Gastrocnemius medialis (tissue), 4 donors: Measurements from ENCODE around the gene HIGD1C. TPM values are rescaled to one million over a fixed set of nuclear protein-coding genes. Genes with fewer than 3 reads are reported as not detected.
"Not testable (repeated sequence)": the region's sequence is repeated elsewhere in the genome, so short reads cannot be mapped to it uniquely, and the experiment has no call there.

Source experiments
- ATAC-seq, 2 donors: fragments of 150-250 bp; one replicate each; pipeline ENCODE4 v1.9.1; 2016
- DNase-seq, 2 donors: peaks; one replicate each; pipeline ENCODE4 v3.0.0-alpha.2; 2019
- H3K27ac ChIP-seq, 4 donors: fragments of 200-600 bp; sonication (generic); 1 replicate in 1 of 4; 2 replicates in 3 of 4; pipeline ENCODE4 v1.5.1; 2016 to 2018; ENCODE audit warnings: mild to moderate bottlenecking in 2 of 4, moderate library complexity in 1 of 4
- H3K27me3 ChIP-seq, 3 donors: fragments of 200-600 bp; sonication (generic) in 2 of 3; 1 replicate in 1 of 3; 2 replicates in 2 of 3; pipeline versions ENCODE4 v1.5.1 to v1.6.0; 2016 to 2019; ENCODE audit warnings: mild to moderate bottlenecking in 1 of 3, moderate library complexity in 1 of 3
- H3K36me3 ChIP-seq, 2 donors: fragments of 200-600 bp; sonication (generic) in 1 of 2; one replicate each; pipeline ENCODE4 v1.5.1; 2017 to 2018
- H3K4me1 ChIP-seq, 2 donors: fragments of 200-600 bp; sonication (generic) in 1 of 2; one replicate each; pipeline ENCODE4 v1.5.1; 2016 to 2017; ENCODE audit warnings: mild to moderate bottlenecking in 2 of 2
- H3K4me3 ChIP-seq, 4 donors: fragments of 200-600 bp; sonication (generic) in 3 of 4; 1 replicate in 1 of 4; 2 replicates in 3 of 4; pipeline ENCODE4 v1.5.1; 2016 to 2019; ENCODE audit warnings: mild to moderate bottlenecking in 2 of 4
- H3K9me3 ChIP-seq, 3 donors: fragments of 200-600 bp; sonication (generic) in 2 of 3; 1 replicate in 1 of 3; 2 replicates in 2 of 3; pipeline ENCODE4 v1.5.1; 2016 to 2019
- CTCF ChIP-seq, 5 experiments: fragments of 450-650 bp in 3 of 5; fragments of 200-600 bp in 2 of 5; sonication (generic) in 2 of 5; IDR thresholded peaks in 4 of 5; conservative IDR thresholded peaks in 1 of 5; 1 replicate in 4 of 5; 2 replicates in 1 of 5; pipeline ENCODE4 v1.5.1; 2016 to 2019; ENCODE audit warnings: antibody characterized with exemption in 5 of 5, mild to moderate bottlenecking in 3 of 5, moderate library complexity in 3 of 5
- POLR2A ChIP-seq, 2 donors: fragments of 450-650 bp; IDR thresholded peaks; one replicate each; pipeline ENCODE4 v1.6.1; 2017; ENCODE audit warnings: antibody characterized with exemption in 2 of 2, mild to moderate bottlenecking in 2 of 2, moderate library complexity in 2 of 2
- in situ Hi-C, 4 donors: fragments of 200-750 bp; cut with MboI; loops; one replicate each; pipeline versions ENCODE4 v1.15.0 to v1.8.0; 2017; ENCODE audit warnings: low sequenced_read_pairs in 4 of 4
- intact Hi-C: fragments of 100-400 bp; cut with DNase I; formaldehyde crosslinking; loops from one replicate; pipeline ENCODE4 v1.15.1; 2023; ENCODE audit warnings: low total_unique reads
- total RNA-seq, 4 donors: library from RNA; depleted of rRNA; stranded (reverse); fragments of >200 nt; gene quantifications; one replicate each; pipeline versions ENCODE4 v1.1.0 to v1.2.3, GENCODE V29; 2016

The HIGD1C gene
- total RNA-seq, 4 donors from 2014 or later, result not detected

- peak; percentile 85 to 91 for ATAC-seq
- TF ChIP-seq POLR2A (IDR thresholded peaks at IDR 0.05) (peak; percentile 32 to 85), CTCF (IDR thresholded peaks at IDR 0.05 in 4 of 5, conservative IDR thresholded peaks at IDR 0.05 in 1 of 5) (no peak)
- Histone ChIP-seq H3K4me3 (peak overlapping the region; percentile 64 to 89 (median 79)), H3K27me3 (no peaks in the 10 kb centered on the region), H3K9me3 (no peaks in the 10 kb centered on the region), H3K4me1 (peaks cover 35 to 41% of the 10 kb centered on the region in 2 donors), H3K36me3 (no peaks in the 10 kb centered on the region), H3K27ac (peak overlapping the region; percentile 83 to 91 (median 87))
- in situ Hi-C loops, result loop anchor here in 2 of 4 donors (5.0 to 10.0 kb wide), 2 partner anchors 58 to 100 kb away; partner anchors contain the start of gene SLC11A2 (in 1 of the 2)
- DNase-seq, result peak; percentile 96 to 97
- intact Hi-C loops, result loop anchor here (1.0 to 5.0 kb wide), 5 partner anchors 61 to 293 kb away; partner anchors contain the start of genes ATF1, POU6F1 and SLC11A2
These were observed 27.7 kb upstream of the HIGD1C start for GRCh38 chr12:50924439-50925341.

- intact Hi-C loops, result loop anchor here (1.0 to 5.0 kb wide), 5 partner anchors 60 to 292 kb away; partner anchors contain the start of genes ATF1, POU6F1 and SLC11A2
- in situ Hi-C loops, result loop anchor here in 2 of 4 donors (5.0 to 10.0 kb wide), 2 partner anchors 57 to 100 kb away; partner anchors contain the start of gene SLC11A2 (in 1 of the 2)
- no peaks in the 10 kb centered on the region for H3K27me3 ChIP-seq
- ATAC-seq (peak in 1 of 2 donors; percentile 9), DNase-seq (no peak)
- H3K9me3 ChIP-seq, result no peaks in the 10 kb centered on the region
- H3K36me3 ChIP-seq, result peaks cover 0 to 6% of the 10 kb centered on the region in 2 donors
- TF ChIP-seq CTCF (IDR thresholded peaks at IDR 0.05 in 4 of 5, conservative IDR thresholded peaks at IDR 0.05 in 1 of 5), result no peak
- no peak for TF ChIP-seq POLR2A (IDR thresholded peaks at IDR 0.05)
- H3K4me3 ChIP-seq, result peak overlapping the region; percentile 64 to 89 (median 79)
- H3K27ac ChIP-seq, result peak overlapping the region; percentile 83 to 91 (median 87)
- H3K4me1 ChIP-seq, result peaks cover 41 to 47% of the 10 kb centered on the region in 2 donors
These were observed 27.0 kb upstream of the HIGD1C start for GRCh38 chr12:50925342-50925651.

- no peak for ATAC-seq
- H3K4me3 ChIP-seq, result peak overlapping the region; percentile 64 to 89 (median 79)
- in situ Hi-C loops (loop anchor here in 2 of 4 donors (5.0 to 10.0 kb wide), 2 partner anchors 56 to 99 kb away; partner anchors contain the start of gene SLC11A2 (in 1 of the 2)), intact Hi-C loops (loop anchor here (1.0 to 5.0 kb wide), 5 partner anchors 59 to 291 kb away; partner anchors contain the start of genes ATF1, POU6F1 and SLC11A2)
- H3K27me3 ChIP-seq, result no peaks in the 10 kb centered on the region
- peak overlapping the region; percentile 83 to 91 (median 87) for H3K27ac ChIP-seq
- no peaks in the 10 kb centered on the region for H3K9me3 ChIP-seq
- TF ChIP-seq POLR2A (IDR thresholded peaks at IDR 0.05) (no peak), CTCF (IDR thresholded peaks at IDR 0.05 in 4 of 5, conservative IDR thresholded peaks at IDR 0.05 in 1 of 5) (no peak)
- peaks cover 47 to 52% of the 10 kb centered on the region in 2 donors for H3K4me1 ChIP-seq
- H3K36me3 ChIP-seq, result peaks cover 0 to 12% of the 10 kb centered on the region in 2 donors
- DNase-seq, result no peak
These were observed 26.4 kb upstream of the HIGD1C start for GRCh38 chr12:50925920-50926319.

GRCh38 chr12:50926415-50926814 lies 25.9 kb upstream of the HIGD1C start:
- DNase-seq (no peak), ATAC-seq (no peak)
- H3K36me3 ChIP-seq, result peaks cover 0 to 16% of the 10 kb centered on the region in 2 donors
- in situ Hi-C loops (loop anchor here in 2 of 4 donors (5.0 to 10.0 kb wide), 2 partner anchors 56 to 98 kb away; partner anchors contain the start of gene SLC11A2 (in 1 of the 2)), intact Hi-C loops (loop anchor here (5.0 kb wide), 1 partner anchor 291 kb away; the partner anchor contains the start of gene POU6F1)
- peaks cover 51 to 56% of the 10 kb centered on the region in 2 donors for H3K4me1 ChIP-seq
- TF ChIP-seq POLR2A (IDR thresholded peaks at IDR 0.05) (no peak), CTCF (IDR thresholded peaks at IDR 0.05 in 4 of 5, conservative IDR thresholded peaks at IDR 0.05 in 1 of 5) (no peak)
- H3K27ac ChIP-seq, result peak overlapping the region; percentile 83 to 91 (median 87)
- H3K9me3 ChIP-seq, result no peaks in the 10 kb centered on the region
- H3K4me3 ChIP-seq, result peak overlapping the region; percentile 64 to 89 (median 79)
- H3K27me3 ChIP-seq, result no peaks in the 10 kb centered on the region

DNA sequence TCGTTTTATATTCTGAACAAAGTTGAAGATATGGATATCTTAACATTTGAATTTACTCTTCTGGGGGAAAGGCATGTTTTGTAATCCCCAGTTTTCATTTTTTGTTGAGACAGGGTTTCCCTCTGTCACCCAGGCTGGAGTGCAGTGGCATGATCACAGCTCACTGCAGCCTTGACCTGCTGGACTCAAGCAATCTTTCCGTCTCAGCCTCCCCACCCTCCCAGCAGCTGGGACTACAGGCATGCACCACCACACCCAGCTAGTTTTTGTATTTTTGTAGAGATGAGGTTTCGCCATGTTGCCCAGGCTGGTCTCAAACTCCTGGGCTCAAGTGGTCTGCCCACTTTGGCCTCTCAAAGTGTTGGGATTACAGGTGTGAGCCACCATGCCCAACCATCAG lies 25.4 kb upstream of the HIGD1C start:
- in situ Hi-C loops, result loop anchor here in 2 of 4 donors (5.0 to 10.0 kb wide), 2 partner anchors 55 to 98 kb away; partner anchors contain the start of gene SLC11A2 (in 1 of the 2)
- ATAC-seq, H3K27me3 ChIP-seq, DNase-seq, H3K9me3 ChIP-seq: not testable (repeated sequence)
- Histone ChIP-seq H3K36me3 (peaks cover 0 to 16% of the 10 kb centered on the region in 2 donors), H3K4me3 (peak overlapping the region; percentile 64 to 89 (median 79)), H3K4me1 (peaks cover 54 to 60% of the 10 kb centered on the region in 2 donors), H3K27ac (peak overlapping the region; percentile 83 to 91 (median 87))
- intact Hi-C loops, result loop anchor here (5.0 kb wide), 1 partner anchor 290 kb away; the partner anchor contains the start of gene POU6F1
